ENCODE results near the gene EPN2. TPM values are rescaled to one million over a fixed set of nuclear protein-coding genes. Genes with fewer than 3 reads are reported as not detected.

Gene EPN2
- total and polyA plus RNA-seq, 2 donors: 3.8 to 8.5 TPM

DNA sequence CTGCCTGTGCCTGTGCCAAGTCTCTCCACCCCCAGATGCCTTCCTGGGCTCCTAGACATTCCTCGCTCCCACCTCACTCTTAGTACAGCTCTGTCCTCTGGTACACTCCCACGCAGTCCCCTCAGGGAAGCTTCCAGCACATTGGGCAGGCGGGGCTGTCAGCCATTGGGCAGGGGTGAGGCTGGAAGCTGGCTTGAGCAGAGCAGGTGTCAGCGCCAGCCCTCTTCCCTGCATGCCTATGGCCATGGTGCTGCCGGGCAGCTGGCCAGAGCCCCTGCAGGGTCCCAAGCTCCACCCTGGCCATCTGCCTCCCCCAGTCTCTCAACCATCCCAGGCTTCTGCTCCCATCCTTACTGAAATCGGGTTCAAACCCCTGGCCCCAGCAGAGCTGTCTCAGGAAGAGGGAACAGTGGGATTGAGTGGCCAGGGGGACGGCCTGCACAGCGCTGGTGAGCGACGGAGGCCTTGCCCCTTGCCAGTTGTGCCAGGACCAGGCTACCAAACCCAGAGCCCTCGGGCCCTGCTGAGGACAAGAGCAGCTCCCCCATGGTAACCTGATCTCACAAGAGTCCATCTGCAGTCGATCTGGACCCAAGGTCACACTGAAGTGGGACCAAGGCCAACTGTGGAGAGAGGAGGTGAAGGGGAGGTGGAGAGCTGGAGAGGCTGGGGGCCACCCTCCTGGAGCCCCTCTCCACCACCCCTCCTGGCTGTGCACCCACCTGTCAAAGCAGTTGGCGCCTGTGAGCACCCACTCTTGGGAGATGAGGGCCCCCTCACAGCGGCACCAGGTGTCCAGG is 127.7 kb downstream of the EPN2 start:
- WGBS: 93% methylated on average over 14 of the region's 14 CpGs
- Histone ChIP-seq H3K4me3 (ENCODE audit: low read length in 2 of 2) (no peak overlapping the region), H3K4me1 (ENCODE audit: control insufficient read depth in 2 of 2, insufficient read depth in 2 of 2, low read length in 2 of 2) (peaks cover 4 to 17% of the 10 kb centered on the region in 2 donors), H3K27me3 (ENCODE audit: control insufficient read depth in 2 of 2, insufficient read depth in 1 of 2, low read length in 1 of 2) (peaks cover 11 to 38% of the 10 kb centered on the region in 2 donors), H3K27ac (ENCODE audit: low read depth in 1 of 2, low read length in 1 of 2) (no peak overlapping the region), H3K36me3 (ENCODE audit: control insufficient read depth in 2 of 2, insufficient read depth in 2 of 2, low read length in 1 of 2) (no peaks in the 10 kb centered on the region), H3K9me3 (ENCODE audit: control insufficient read depth in 2 of 2, insufficient read depth in 1 of 2, low read length in 1 of 2) (no peaks in the 10 kb centered on the region)
- no peak for DNase-seq (ENCODE audit: low read depth in 6 of 9, low spot score in 9 of 9)

DNA sequence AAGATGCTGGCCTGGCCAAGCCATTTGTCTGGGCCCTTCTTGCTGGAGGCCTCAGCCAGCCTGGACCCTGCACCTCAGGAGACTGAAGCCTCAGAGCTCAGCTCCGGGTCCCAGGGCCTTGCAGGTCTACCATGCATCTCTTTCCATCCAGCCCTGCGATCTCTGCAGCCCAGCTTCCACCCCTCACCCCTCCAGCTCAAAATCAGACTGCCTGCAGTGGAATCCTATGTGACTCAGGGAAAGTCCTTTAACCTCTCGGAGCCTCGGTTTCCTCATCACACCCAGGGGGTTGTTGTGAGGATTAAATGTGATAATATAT is 128.3 kb downstream of the EPN2 start:
- 97% methylated on average over 4 of the region's 4 CpGs for WGBS

DNA sequence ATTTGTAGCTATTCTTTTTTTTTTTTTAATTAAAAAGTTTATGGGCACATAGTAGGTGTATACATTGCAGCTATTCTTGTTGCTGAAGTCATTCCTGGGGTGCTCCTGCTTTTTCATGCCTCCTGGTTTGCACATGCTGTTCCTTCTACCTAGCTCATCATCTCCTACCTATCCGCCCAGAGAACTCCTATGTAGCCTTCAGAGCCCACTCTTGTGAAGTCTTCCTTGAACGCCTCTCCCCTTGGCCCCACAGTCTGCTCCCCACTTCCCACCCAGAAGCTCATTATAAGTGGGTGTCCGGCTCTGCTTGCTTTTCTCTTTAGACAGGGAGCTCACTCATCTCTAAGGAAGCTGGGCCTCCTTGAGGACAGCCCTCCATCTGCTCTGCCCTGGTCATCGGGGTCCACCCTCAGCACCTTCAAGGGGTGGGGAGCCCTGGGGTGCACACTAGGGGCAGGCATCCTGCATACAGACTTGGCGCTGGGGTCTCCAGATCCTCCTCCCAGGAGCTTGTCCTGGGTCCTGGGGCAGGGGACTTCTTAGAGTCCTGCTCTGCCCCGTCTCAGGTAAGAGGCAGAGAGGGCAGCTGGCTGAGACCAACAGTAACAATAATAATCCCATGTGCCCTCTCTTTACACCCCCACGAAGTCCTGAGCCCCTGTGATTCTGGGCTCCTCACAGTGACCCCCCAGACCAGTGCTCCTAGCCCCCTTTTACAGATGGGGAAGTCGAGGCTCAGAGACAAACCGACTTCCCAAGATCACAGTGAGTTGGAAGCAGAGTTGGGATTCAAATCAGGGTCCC is 128.9 kb downstream of the EPN2 start:
- Histone ChIP-seq H3K4me3 (ENCODE audit: low read length in 2 of 2) (no peak overlapping the region), H3K27ac (ENCODE audit: low read depth in 1 of 2, low read length in 1 of 2) (no peak overlapping the region), H3K27me3 (ENCODE audit: control insufficient read depth in 2 of 2, insufficient read depth in 1 of 2, low read length in 1 of 2) (peaks cover 11 to 34% of the 10 kb centered on the region in 2 donors), H3K9me3 (ENCODE audit: control insufficient read depth in 2 of 2, insufficient read depth in 1 of 2, low read length in 1 of 2) (no peaks in the 10 kb centered on the region), H3K4me1 (ENCODE audit: control insufficient read depth in 2 of 2, insufficient read depth in 2 of 2, low read length in 2 of 2) (peaks cover 4 to 21% of the 10 kb centered on the region in 2 donors), H3K36me3 (ENCODE audit: control insufficient read depth in 2 of 2, insufficient read depth in 2 of 2, low read length in 1 of 2) (no peaks in the 10 kb centered on the region)
- no peak for DNase-seq (ENCODE audit: low read depth in 6 of 9, low spot score in 9 of 9)
- WGBS: 91% methylated on average over 9 of the region's 9 CpGs

More for the DNA sequence above, 128.3 kb downstream of the EPN2 start:
- H3K27ac ChIP-seq (ENCODE audit: low read depth in 1 of 2, low read length in 1 of 2): no peak overlapping the region
- H3K4me1 ChIP-seq (ENCODE audit: control insufficient read depth in 2 of 2, insufficient read depth in 2 of 2, low read length in 2 of 2): peaks cover 4 to 17% of the 10 kb centered on the region in 2 donors
- DNase-seq (ENCODE audit: low read depth in 6 of 9, low spot score in 9 of 9): no peak
- H3K36me3 ChIP-seq (ENCODE audit: control insufficient read depth in 2 of 2, insufficient read depth in 2 of 2, low read length in 1 of 2): no peaks in the 10 kb centered on the region
- peaks cover 11 to 33% of the 10 kb centered on the region in 2 donors for H3K27me3 ChIP-seq (ENCODE audit: control insufficient read depth in 2 of 2, insufficient read depth in 1 of 2, low read length in 1 of 2)
- H3K9me3 ChIP-seq (ENCODE audit: control insufficient read depth in 2 of 2, insufficient read depth in 1 of 2, low read length in 1 of 2): no peaks in the 10 kb centered on the region
- no peak overlapping the region for H3K4me3 ChIP-seq (ENCODE audit: low read length in 2 of 2)

DNA sequence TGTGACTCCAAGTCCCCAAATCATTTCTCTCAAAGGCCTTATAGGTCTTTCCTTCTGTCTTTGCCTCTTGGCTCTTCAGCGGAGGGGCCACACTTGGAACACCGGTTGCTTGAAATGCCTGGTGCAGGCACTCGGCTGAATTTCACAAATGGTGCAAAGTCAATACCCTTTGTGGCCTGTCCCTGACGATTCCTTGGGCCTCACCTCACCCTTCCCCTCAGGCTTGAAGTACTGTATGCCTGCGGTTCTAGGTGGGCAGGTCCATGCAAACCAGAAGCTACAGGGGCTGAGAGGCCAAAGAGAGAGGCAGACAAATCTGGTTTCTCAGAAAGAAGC is 129.4 kb downstream of the EPN2 start:
- Histone ChIP-seq H3K36me3 (ENCODE audit: control insufficient read depth in 2 of 2, insufficient read depth in 2 of 2, low read length in 1 of 2) (no peaks in the 10 kb centered on the region), H3K27ac (ENCODE audit: low read depth in 1 of 2, low read length in 1 of 2) (no peak overlapping the region), H3K4me1 (ENCODE audit: control insufficient read depth in 2 of 2, insufficient read depth in 2 of 2, low read length in 2 of 2) (peaks cover 4 to 22% of the 10 kb centered on the region in 2 donors), H3K27me3 (ENCODE audit: control insufficient read depth in 2 of 2, insufficient read depth in 1 of 2, low read length in 1 of 2) (peaks cover 10 to 29% of the 10 kb centered on the region in 2 donors), H3K9me3 (ENCODE audit: control insufficient read depth in 2 of 2, insufficient read depth in 1 of 2, low read length in 1 of 2) (no peaks in the 10 kb centered on the region), H3K4me3 (ENCODE audit: low read length in 2 of 2) (no peak overlapping the region)
- WGBS: 92% methylated on average over 5 of the region's 5 CpGs
- no peak for DNase-seq (ENCODE audit: low read depth in 6 of 9, low spot score in 9 of 9)

DNA sequence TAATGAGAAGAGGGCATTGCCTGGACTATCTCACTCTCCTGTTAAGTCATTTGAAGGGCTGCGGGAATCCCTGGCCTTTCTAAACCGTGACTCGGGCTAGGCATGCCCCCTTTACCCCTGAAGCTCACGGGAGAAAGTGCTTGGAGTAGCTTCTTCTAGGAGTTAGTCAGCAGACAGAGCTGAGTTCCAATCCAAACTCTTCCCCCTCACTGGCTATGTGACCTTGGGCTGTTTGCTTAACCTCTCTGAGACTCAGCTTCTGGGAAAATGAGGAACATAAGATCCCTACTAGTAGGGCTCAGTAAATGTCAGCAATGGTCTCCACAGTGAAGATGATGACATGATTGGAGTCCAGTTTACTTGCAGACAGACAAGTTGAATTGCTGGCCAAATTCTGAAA is 131.1 kb downstream of the EPN2 start:
- no peaks in the 10 kb centered on the region for H3K36me3 ChIP-seq (ENCODE audit: control insufficient read depth in 2 of 2, insufficient read depth in 2 of 2, low read length in 1 of 2)
- H3K27ac ChIP-seq (ENCODE audit: low read depth in 1 of 2, low read length in 1 of 2): no peak overlapping the region
- no peak for DNase-seq (ENCODE audit: low read depth in 6 of 9, low spot score in 9 of 9)
- 97% methylated on average over 4 of the region's 4 CpGs for WGBS
- no peaks in the 10 kb centered on the region for H3K9me3 ChIP-seq (ENCODE audit: control insufficient read depth in 2 of 2, insufficient read depth in 1 of 2, low read length in 1 of 2)
- H3K4me1 ChIP-seq (ENCODE audit: control insufficient read depth in 2 of 2, insufficient read depth in 2 of 2, low read length in 2 of 2): peaks cover 0 to 19% of the 10 kb centered on the region in 2 donors
- no peak overlapping the region for H3K4me3 ChIP-seq (ENCODE audit: low read length in 2 of 2)
- H3K27me3 ChIP-seq (ENCODE audit: control insufficient read depth in 2 of 2, insufficient read depth in 1 of 2, low read length in 1 of 2): peaks cover 3 to 18% of the 10 kb centered on the region in 2 donors

DNA sequence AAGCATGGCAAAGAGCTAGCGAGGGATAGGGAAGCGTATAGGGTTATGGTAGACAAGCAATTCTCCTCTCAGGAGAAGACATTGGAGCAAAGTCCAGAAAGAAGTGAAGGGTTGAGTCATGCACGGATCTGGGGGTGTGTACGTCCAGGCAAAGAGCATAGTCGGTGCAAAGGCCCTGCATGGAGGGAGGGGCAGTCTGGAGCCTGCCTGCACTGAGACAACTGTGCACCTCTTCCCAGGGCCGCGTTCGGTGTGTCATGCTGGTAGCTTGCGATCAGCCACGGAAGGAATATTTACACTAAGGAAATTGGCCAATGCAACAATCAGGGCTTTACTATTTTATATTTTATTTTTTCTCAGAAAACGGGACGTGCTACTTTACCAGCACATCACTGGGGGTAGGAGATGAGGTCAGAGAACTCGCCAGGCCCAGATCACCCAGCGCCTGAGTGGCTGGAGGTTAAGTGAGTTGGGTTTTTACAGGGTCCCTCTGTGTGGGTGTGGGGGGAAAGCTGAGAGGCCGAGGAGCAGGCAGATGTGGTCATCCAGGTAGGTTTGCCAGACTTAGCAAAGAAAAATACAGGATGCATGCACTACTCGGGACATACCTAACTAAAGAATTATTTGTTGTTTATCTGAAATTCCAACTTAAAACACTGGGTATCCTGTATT is 132.1 kb downstream of the EPN2 start:
- H3K27ac ChIP-seq (ENCODE audit: low read depth in 1 of 2, low read length in 1 of 2): no peak overlapping the region

DNA sequence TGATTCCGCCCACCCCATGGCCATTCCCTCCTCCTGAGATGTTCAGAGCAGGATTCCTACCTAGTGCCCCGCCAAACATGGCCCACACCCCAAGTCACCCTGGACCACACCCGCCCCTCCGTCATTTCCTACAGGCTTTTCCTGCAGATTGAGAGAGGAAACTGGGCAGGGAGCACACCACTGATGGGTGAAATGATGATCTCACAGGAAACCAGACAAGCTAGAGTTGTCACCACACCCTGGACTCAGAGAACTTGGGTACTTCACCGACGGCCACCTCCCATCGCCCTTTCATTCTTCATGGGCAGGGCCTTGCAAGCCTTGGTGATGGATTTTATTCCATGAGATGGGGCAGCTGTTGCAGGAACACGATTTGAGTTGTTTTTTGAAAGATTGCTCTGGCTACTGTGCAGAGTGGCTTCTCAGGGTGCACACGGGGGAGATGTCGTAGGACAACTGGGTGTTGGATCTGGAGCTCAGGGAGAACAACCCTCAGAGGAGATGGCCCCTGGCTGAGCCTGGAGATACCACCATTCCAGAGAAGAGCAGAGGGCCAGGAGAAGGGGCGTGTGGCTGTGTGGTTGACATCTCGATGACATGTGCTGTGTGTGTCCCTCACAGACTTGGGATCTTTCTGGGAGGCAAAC is 132.8 kb downstream of the EPN2 start:
- Histone ChIP-seq H3K4me1 (ENCODE audit: control insufficient read depth in 2 of 2, insufficient read depth in 2 of 2, low read length in 2 of 2) (peaks cover 0 to 12% of the 10 kb centered on the region in 2 donors), H3K9me3 (ENCODE audit: control insufficient read depth in 2 of 2, insufficient read depth in 1 of 2, low read length in 1 of 2) (no peaks in the 10 kb centered on the region), H3K27me3 (ENCODE audit: control insufficient read depth in 2 of 2, insufficient read depth in 1 of 2, low read length in 1 of 2) (peaks cover 0 to 10% of the 10 kb centered on the region in 2 donors), H3K27ac (ENCODE audit: low read depth in 1 of 2, low read length in 1 of 2) (no peak overlapping the region), H3K4me3 (ENCODE audit: low read length in 2 of 2) (no peak overlapping the region), H3K36me3 (ENCODE audit: control insufficient read depth in 2 of 2, insufficient read depth in 2 of 2, low read length in 1 of 2) (no peaks in the 10 kb centered on the region)
- no peak for DNase-seq (ENCODE audit: low read depth in 6 of 9, low spot score in 9 of 9)
- WGBS: 79% methylated on average over 12 of the region's 12 CpGs

More for the DNA sequence above, 132.1 kb downstream of the EPN2 start:
- Histone ChIP-seq H3K36me3 (ENCODE audit: control insufficient read depth in 2 of 2, insufficient read depth in 2 of 2, low read length in 1 of 2) (no peaks in the 10 kb centered on the region), H3K4me3 (ENCODE audit: low read length in 2 of 2) (no peak overlapping the region), H3K9me3 (ENCODE audit: control insufficient read depth in 2 of 2, insufficient read depth in 1 of 2, low read length in 1 of 2) (no peaks in the 10 kb centered on the region), H3K4me1 (ENCODE audit: control insufficient read depth in 2 of 2, insufficient read depth in 2 of 2, low read length in 2 of 2) (peaks cover 0 to 12% of the 10 kb centered on the region in 2 donors), H3K27me3 (ENCODE audit: control insufficient read depth in 2 of 2, insufficient read depth in 1 of 2, low read length in 1 of 2) (peaks cover 0 to 12% of the 10 kb centered on the region in 2 donors)
- WGBS: 97% methylated on average over 16 of the region's 16 CpGs
- DNase-seq (ENCODE audit: low read depth in 6 of 9, low spot score in 9 of 9): no peak

DNA sequence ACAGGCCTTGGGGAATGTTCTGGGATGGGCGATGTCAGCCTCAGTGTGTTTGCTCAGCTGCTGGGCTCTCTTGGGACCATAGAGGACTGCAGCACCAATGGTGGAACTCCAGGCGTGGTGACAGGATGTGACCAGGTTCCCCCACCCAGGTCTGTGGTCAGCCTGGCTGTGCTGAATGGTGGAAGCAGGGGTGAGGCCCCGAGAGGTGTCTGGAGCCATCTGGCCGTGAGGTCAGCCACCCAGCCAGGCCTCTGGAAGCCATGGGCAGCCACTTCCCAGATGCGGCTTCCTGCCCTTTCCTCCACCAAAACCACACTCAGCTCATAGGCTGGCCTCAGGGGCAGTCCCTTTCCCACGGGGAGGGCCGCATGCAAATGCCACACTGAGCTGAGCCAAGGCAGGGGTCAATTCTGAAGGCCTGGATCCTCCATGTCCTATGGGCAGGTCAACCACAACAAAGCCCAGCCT is 133.4 kb downstream of the EPN2 start:
- no peak overlapping the region for H3K4me3 ChIP-seq (ENCODE audit: low read length in 2 of 2)
- H3K27ac ChIP-seq (ENCODE audit: low read depth in 1 of 2, low read length in 1 of 2): no peak overlapping the region
- WGBS: 24% methylated on average over 7 of the region's 7 CpGs

More for the DNA sequence above, 133.4 kb downstream of the EPN2 start:
- Histone ChIP-seq H3K36me3 (ENCODE audit: control insufficient read depth in 2 of 2, insufficient read depth in 2 of 2, low read length in 1 of 2) (no peaks in the 10 kb centered on the region), H3K27me3 (ENCODE audit: control insufficient read depth in 2 of 2, insufficient read depth in 1 of 2, low read length in 1 of 2) (peaks cover 0 to 8% of the 10 kb centered on the region in 2 donors), H3K4me1 (ENCODE audit: control insufficient read depth in 2 of 2, insufficient read depth in 2 of 2, low read length in 2 of 2) (peaks cover 0 to 12% of the 10 kb centered on the region in 2 donors), H3K9me3 (ENCODE audit: control insufficient read depth in 2 of 2, insufficient read depth in 1 of 2, low read length in 1 of 2) (no peaks in the 10 kb centered on the region)
- no peak for DNase-seq (ENCODE audit: low read depth in 6 of 9, low spot score in 9 of 9)
